HepG2 (cell line): Measurements from ENCODE around the gene EEA1. TPM values are rescaled to one million over a fixed set of nuclear protein-coding genes. Genes with fewer than 3 reads are reported as not detected.
A peak's percentile ranks its signal among the peaks of the same experiment; 100 is the strongest.

Experiments
- E2F5 ChIP-seq: sonication (generic); formaldehyde crosslinking; conservative IDR thresholded peaks from 2 replicates; pipeline ENCODE4 v1.4.0; 2020; ENCODE audit warnings: missing genetic modification reagents
- FOXA3 ChIP-seq: IDR thresholded peaks from 2 replicates; pipeline ENCODE4 v1.6.1; 2016; ENCODE audit warnings: missing genetic modification reagents, missing compliant biosample characterization
- GFI1 ChIP-seq: sonication (generic); formaldehyde crosslinking; IDR thresholded peaks from 2 replicates; pipeline ENCODE4 v1.5.0; 2020; ENCODE audit warnings: missing genetic modification reagents, mild to moderate bottlenecking, borderline replicate concordance
- HNF1B ChIP-seq: sonication (generic); formaldehyde crosslinking; IDR thresholded peaks from 2 replicates; pipeline ENCODE4 v1.5.1; 2020; ENCODE audit warnings: mild to moderate bottlenecking, moderate library complexity, missing genetic modification reagents
- MIER2 ChIP-seq: IDR thresholded peaks from 2 replicates; pipeline ENCODE4 v1.6.1; 2016; ENCODE audit warnings: missing biosample characterization, missing genetic modification reagents
- NFAT5 ChIP-seq: sonication (generic); formaldehyde crosslinking; IDR thresholded peaks from 2 replicates; pipeline ENCODE4 v1.4.0; 2020; ENCODE audit warnings: missing genetic modification reagents
- PAWR ChIP-seq: sonication (generic); formaldehyde crosslinking; IDR thresholded peaks from 2 replicates; pipeline ENCODE4 v1.4.0; 2020; ENCODE audit warnings: missing genetic modification reagents, mild to moderate bottlenecking, borderline replicate concordance
- RARA ChIP-seq: IDR thresholded peaks from 2 replicates; pipeline ENCODE4 v1.6.1; 2016; ENCODE audit warnings: missing genetic modification reagents, missing compliant biosample characterization
- SALL2 ChIP-seq: sonication (generic); formaldehyde crosslinking; IDR thresholded peaks from 2 replicates; pipeline ENCODE4 v1.8.1; 2023; ENCODE audit warnings: mild to moderate bottlenecking, missing genetic modification reagents, inconsistent platforms
- SSRP1 ChIP-seq: IDR thresholded peaks from 2 replicates; pipeline ENCODE4 v1.6.1; 2016; ENCODE audit warnings: control low read depth
- TCF7 ChIP-seq: sonication (generic); IDR thresholded peaks from 2 replicates; pipeline ENCODE4 v1.6.1; 2016; ENCODE audit warnings: antibody characterized with exemption, low read depth
- ZBTB10 ChIP-seq: sonication (generic); formaldehyde crosslinking; IDR thresholded peaks from 2 replicates; pipeline ENCODE4 v1.4.0; 2020; ENCODE audit warnings: missing genetic modification reagents, borderline replicate concordance
- ZNF326 ChIP-seq: sonication (generic); formaldehyde crosslinking; IDR thresholded peaks from 2 replicates; pipeline ENCODE4 v1.4.0; 2020; ENCODE audit warnings: missing genetic modification reagents, borderline replicate concordance
- ZNF441 ChIP-seq: sonication (generic); formaldehyde crosslinking; IDR thresholded peaks from 2 replicates; pipeline ENCODE4 v1.7.0; 2021; ENCODE audit warnings: missing genetic modification reagents, borderline replicate concordance
- ZNF766 ChIP-seq: sonication (generic); formaldehyde crosslinking; IDR thresholded peaks from 2 replicates; pipeline ENCODE4 v1.5.0; 2020; ENCODE audit warnings: missing genetic modification reagents, borderline replicate concordance
- ZNF883 ChIP-seq: sonication (generic); formaldehyde crosslinking; IDR thresholded peaks from 2 replicates; pipeline ENCODE4 v1.5.1; 2020; ENCODE audit warnings: mild to moderate bottlenecking, missing genetic modification reagents; ENCODE audit errors: not compliant biosample characterization
- ZZZ3 ChIP-seq: sonication (generic); formaldehyde crosslinking; IDR thresholded peaks from 2 replicates; pipeline ENCODE4 v1.4.0; 2020; ENCODE audit warnings: missing genetic modification reagents, mild to moderate bottlenecking, borderline replicate concordance
- polyA plus RNA-seq, 8 experiments: library from polyadenylated mRNA; depleted of rRNA in 3 of 8; stranded (reverse) in 7 of 8; unstranded in 1 of 8; fragments of >200 nt; fragmentation: Illumina TruSeq in 4 of 8; extraction: Trizol in 4 of 8; gene quantifications; 2 replicates each; pipeline versions ENCODE4 v1.2.1 to v1.2.3, GENCODE V29; 2011 to 2016; ENCODE audit warnings: low read depth in 4 of 8, missing spikeins in 1 of 8, mixed read lengths in 1 of 8; ENCODE audit not compliant: insufficient read depth in 1 of 8
- total RNA-seq, 5 experiments: library from RNA; depleted of rRNA; stranded (reverse); fragments of >200 nt; fragmentation: Illumina TruSeq; extraction: Trizol; gene quantifications; 2 replicates each; pipeline ENCODE4 v1.2.3, GENCODE V29; 2016; ENCODE audit warnings: low read depth in 1 of 5

Gene EEA1
- total and polyA plus RNA-seq, 2 of the 13 experiments (the other 11 are each of a cell fraction or from before 2014, with no cell fraction given) = 5.0 to 19.3 TPM

- TF ChIP-seq NFAT5 (CRISPR knock-in tag) (no peak), ZBTB10 (CRISPR knock-in tag) (no peak), SALL2 (CRISPR knock-in tag) (peak; percentile 84), HNF1B (0 out of 2 replicates have a peak, but pooled peaks have one; percentile 62), TCF7 (no peak), ZNF441 (CRISPR knock-in tag) (peak; percentile 68; the same call in 1 of the 2 replicates), GFI1 (CRISPR knock-in tag) (peak; percentile 80; the same call in 1 of the 2 replicates), E2F5 (no peak; the same call in 1 of the 2 replicates), SSRP1 (CRISPR knock-in tag) (no peak), ZZZ3 (CRISPR knock-in tag) (0 out of 2 replicates have a peak, but pooled peaks have one; percentile 52), ZNF766 (CRISPR knock-in tag) (no peak; the same call in 1 of the 2 replicates), RARA (CRISPR knock-in tag) (peak; percentile 56; the same call in 1 of the 2 replicates), ZNF326 (CRISPR knock-in tag) (no peak), MIER2 (peak; percentile 47; the same call in 1 of the 2 replicates), FOXA3 (CRISPR knock-in tag) (peak; percentile 40; the same call in 1 of the 2 replicates), ZNF883 (peak; percentile 98), PAWR (CRISPR knock-in tag) (0 out of 2 replicates have a peak, but pooled peaks have one; percentile 72)
Measured at GRCh38 chr12:92928962-92929915, at the start of gene EEA1 (continued).
